Bronchial epithelial cell (primary cell): Measurements from ENCODE around the gene CTNND2. TPM values are rescaled to one million over a fixed set of nuclear protein-coding genes. Genes with fewer than 3 reads are reported as not detected.

ENCODE experiments used
- DNase-seq: peaks from one replicate; pipeline ENCODE4 v3.0.0-alpha.2; 2010; ENCODE audit warnings: low read depth
- FAIRE-seq: peaks from 2 replicates; lab custom pipeline; 2011; peaks lifted over from hg19 to GRCh38; lab: Jason Lieb, UNC
- H3K27me3 ChIP-seq: 2 replicates; pipeline ENCODE4 v1.5.1; 2011; ENCODE audit warnings: low read length; ENCODE audit not compliant: control insufficient read depth, insufficient read depth
- H3K36me3 ChIP-seq: 2 replicates; pipeline ENCODE4 v1.5.1; 2011; ENCODE audit warnings: low read length; ENCODE audit not compliant: control insufficient read depth, insufficient read depth
- H3K4me3 ChIP-seq: 2 replicates; pipeline ENCODE4 v1.5.1; 2011; ENCODE audit warnings: mild to moderate bottlenecking, low read depth, low read length, control low read depth
- total RNA-seq: library from RNA; depleted of rRNA; stranded (reverse); fragments of >200 nt; gene quantifications from 2 replicates; pipeline ENCODE4 v1.2.1, GENCODE V29; 2014
- TF ChIP-seq, protein P1 (sequence below): IDR thresholded peaks from 2 replicates; pipeline ENCODE4 v1.5.1; 2011; ENCODE audit warnings: mild to moderate bottlenecking, moderate library complexity, low read length, control low read depth, inconsistent platforms; ENCODE audit not compliant: insufficient read depth, severe bottlenecking

Gene CTNND2
- total RNA-seq, 1 donor from 2014 or later = not detected

DNA sequence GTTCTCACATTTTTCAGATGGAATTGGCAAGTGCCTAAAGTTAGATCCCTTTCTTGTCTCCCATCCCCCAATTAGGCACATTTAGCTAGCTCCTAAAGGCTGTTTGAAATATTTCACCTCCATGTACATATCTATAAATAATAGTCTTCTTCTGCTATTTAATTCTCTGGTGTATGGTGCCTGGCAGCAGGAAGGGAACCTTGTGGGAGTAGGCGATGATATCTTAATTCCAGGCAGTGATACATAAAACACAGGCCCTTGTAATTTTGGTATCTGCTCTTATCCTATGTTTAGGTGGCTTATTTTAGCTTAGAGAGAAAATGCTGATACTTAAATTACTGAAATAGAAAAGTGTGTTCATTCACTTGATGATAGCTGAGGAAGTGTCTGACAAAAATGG lies 880.3 kb downstream of the CTNND2 start:
- Histone ChIP-seq H3K36me3 (no peaks in the 10 kb centered on the region), H3K4me3 (no peak overlapping the region), H3K27me3 (no peaks in the 10 kb centered on the region)
- FAIRE-seq (no peak), DNase-seq (no peak)
- TF ChIP-seq, protein P1, sequence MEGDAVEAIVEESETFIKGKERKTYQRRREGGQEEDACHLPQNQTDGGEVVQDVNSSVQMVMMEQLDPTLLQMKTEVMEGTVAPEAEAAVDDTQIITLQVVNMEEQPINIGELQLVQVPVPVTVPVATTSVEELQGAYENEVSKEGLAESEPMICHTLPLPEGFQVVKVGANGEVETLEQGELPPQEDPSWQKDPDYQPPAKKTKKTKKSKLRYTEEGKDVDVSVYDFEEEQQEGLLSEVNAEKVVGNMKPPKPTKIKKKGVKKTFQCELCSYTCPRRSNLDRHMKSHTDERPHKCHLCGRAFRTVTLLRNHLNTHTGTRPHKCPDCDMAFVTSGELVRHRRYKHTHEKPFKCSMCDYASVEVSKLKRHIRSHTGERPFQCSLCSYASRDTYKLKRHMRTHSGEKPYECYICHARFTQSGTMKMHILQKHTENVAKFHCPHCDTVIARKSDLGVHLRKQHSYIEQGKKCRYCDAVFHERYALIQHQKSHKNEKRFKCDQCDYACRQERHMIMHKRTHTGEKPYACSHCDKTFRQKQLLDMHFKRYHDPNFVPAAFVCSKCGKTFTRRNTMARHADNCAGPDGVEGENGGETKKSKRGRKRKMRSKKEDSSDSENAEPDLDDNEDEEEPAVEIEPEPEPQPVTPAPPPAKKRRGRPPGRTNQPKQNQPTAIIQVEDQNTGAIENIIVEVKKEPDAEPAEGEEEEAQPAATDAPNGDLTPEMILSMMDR = no peak

DNA sequence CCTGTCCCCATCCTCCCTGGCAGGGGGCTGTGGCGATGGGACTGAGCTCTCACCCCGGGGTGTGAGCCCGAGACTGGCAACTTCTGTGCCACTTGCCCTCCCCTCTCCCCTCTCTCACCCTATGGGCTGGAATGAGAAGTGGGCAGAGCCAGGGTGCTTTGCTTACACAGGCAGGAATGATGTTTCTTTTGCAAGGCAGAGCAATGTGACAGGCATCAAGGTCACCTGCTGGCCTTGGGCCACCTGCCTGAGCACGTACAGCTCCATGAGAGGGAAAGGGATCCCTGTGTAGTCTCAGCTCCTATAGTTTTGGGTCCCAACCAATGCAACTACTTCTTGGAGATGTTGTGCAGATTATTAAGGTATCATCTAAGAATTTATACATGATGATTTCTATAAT lies 890.5 kb downstream of the CTNND2 start:
- Histone ChIP-seq H3K36me3 (no peaks in the 10 kb centered on the region), H3K4me3 (no peak overlapping the region), H3K27me3 (no peaks in the 10 kb centered on the region)
- DNase-seq = no peak
- no peak for FAIRE-seq
- TF ChIP-seq, protein P1 = no peak

DNA sequence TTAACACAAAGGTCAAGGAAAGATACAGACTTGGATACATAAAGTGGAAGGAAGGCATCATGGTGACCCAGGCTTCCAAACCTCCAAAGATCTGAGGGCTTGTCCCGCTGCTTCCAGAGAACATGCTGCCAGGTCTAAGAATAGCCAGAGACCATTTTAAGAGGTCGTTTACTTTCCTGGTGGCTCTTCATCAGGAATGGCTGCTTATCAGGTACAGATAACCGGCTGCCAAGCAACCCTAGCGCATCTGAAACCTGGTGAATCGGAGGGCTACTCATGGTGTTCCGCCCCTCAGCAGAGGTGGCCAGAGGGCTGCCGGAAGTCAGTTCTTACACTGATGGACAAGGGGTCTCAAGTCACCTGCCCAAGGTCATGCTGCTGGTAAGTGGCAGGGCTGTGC lies 892.0 kb downstream of the CTNND2 start:
- DNase-seq (no peak), FAIRE-seq (no peak)
- Histone ChIP-seq H3K27me3 (no peaks in the 10 kb centered on the region), H3K4me3 (no peak overlapping the region), H3K36me3 (no peaks in the 10 kb centered on the region)
- TF ChIP-seq, protein P1 = no peak

DNA sequence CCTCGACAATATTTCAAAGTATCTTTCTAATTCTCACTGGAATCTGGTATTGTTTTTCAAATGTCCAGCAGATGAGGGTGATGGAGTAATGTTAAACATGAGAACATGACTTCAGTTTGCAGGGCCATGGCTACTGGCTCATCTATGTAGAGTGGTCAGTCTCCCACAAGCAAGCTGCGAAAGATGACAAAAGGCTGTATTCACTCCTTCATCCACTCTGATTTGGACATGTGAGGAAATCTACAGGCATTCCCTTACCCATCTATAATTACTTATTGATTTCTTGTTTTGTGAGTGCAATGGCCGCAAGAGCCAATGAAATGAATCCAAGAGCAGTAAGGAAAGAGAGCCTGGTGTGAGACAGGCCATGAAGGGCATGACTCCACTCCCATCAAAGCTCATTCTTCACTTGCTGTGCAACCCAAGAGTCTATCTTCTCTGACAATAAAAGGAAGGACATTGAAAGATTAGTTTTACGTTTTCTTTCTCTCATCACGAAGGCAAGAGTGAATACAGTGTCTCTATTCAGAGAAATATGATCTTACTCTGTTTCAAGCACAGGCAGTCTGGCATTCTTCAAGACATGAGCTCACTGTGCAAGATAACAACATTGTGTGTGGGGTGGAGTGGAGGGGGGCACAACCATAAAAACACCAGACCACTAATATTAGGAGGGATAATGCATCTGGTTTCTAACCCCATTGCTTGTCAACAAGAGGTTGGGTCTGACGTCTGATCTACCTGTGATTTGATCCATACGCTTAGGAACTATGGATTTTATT lies 893.6 kb downstream of the CTNND2 start:
- TF ChIP-seq, protein P1 = no peak
- H3K4me3 ChIP-seq = no peak overlapping the region

DNA sequence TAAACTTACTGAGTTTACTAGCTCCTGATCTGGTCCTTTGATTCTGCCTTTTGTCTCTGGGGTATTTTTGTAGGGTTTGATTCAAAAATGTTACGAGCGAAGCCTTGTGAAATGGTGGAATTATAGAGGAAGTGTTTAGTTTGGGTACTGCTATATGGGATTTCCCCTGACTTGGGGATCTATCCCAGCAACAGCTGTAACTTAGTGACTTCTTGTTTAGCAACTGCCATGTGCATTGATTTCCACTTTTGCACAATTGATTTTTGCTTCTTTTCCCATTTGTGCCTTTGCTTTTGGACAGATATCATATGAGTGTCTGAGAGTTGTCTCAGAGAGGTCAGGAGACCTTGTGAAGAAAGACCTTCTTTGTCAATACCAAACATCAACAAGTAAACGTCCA lies 894.7 kb downstream of the CTNND2 start:
- Histone ChIP-seq H3K27me3 (no peaks in the 10 kb centered on the region), H3K4me3 (no peak overlapping the region), H3K36me3 (no peaks in the 10 kb centered on the region)
- TF ChIP-seq, protein P1 = no peak
- FAIRE-seq = no peak
- no peak for DNase-seq

More for the DNA sequence above, 893.6 kb downstream of the CTNND2 start:
- Histone ChIP-seq H3K27me3 (no peaks in the 10 kb centered on the region), H3K36me3 (no peaks in the 10 kb centered on the region)
- FAIRE-seq (no peak), DNase-seq (no peak)
